ENCODE results near the gene CHST5.
"Not testable (repeated sequence)": the region's sequence is repeated elsewhere in the genome, so short reads cannot be mapped to it uniquely, and the experiment has no call there.

Gene CHST5

GRCh38 chr16:75502916-75503605 is 32.8 kb downstream of the CHST5 start:
- DNase-seq: no peak

- not testable (repeated sequence) for DNase-seq
Observed at GRCh38 chr16:75501820-75502219, 34.1 kb downstream of the CHST5 start.

- no peak for DNase-seq
Observed at GRCh38 chr16:75501359-75501758, 34.5 kb downstream of the CHST5 start.

- DNase-seq: not testable (repeated sequence)
Observed at GRCh38 chr16:75498605-75499322, 37.1 kb downstream of the CHST5 start.

- DNase-seq: no peak
Observed at GRCh38 chr16:75497558-75497957, 38.4 kb downstream of the CHST5 start.

- no peak for DNase-seq
Observed at GRCh38 chr16:75495076-75495674, 40.7 kb downstream of the CHST5 start, which contains the start of gene CHST6. TSS of gene CHST6 (minus strand) at chr16:75495441. CDS start at chr16:75479828, 15,613 bp downstream.

- DNase-seq: no peak
Observed at GRCh38 chr16:75494661-75495075, 41.2 kb downstream of the CHST5 start.

GRCh38 chr16:75494184-75494583 is 41.7 kb downstream of the CHST5 start:
- DNase-seq: no peak

GRCh38 chr16:75491876-75492275 is 44.0 kb downstream of the CHST5 start:
- no peak for DNase-seq

- no peak for DNase-seq
Observed at GRCh38 chr16:75488322-75488721, 47.6 kb downstream of the CHST5 start.

- no peak for DNase-seq
Observed at GRCh38 chr16:75486676-75487313, 49.1 kb downstream of the CHST5 start.

- no peak for DNase-seq
Observed at GRCh38 chr16:75486014-75486675, 49.8 kb downstream of the CHST5 start.

- DNase-seq: no peak
Observed at GRCh38 chr16:75485230-75486013, 50.5 kb downstream of the CHST5 start.

GRCh38 chr16:75483222-75483621 is 52.7 kb downstream of the CHST5 start:
- DNase-seq: no peak

- DNase-seq: no peak
Observed at GRCh38 chr16:75482434-75483205, 53.3 kb downstream of the CHST5 start.

- no peak for DNase-seq
Observed at GRCh38 chr16:75481475-75481874, 54.4 kb downstream of the CHST5 start.

GRCh38 chr16:75479421-75479990 is 56.4 kb downstream of the CHST5 start:
- no peak for DNase-seq

Measured in GDM1 (cell line).